Activated T-helper 2 cell treated with anti-CD3 and anti-CD28 coated beads, Interferon-gamma antibody, Interleukin-2, Interleukin-4, amounts not matched to agents 10 μg/mL and 5 μg/mL and 100 μg/mL, durations not matched to agents 14 hours and 24 hours and 36 hours (primary cell): Measurements from ENCODE around the gene DOK6. TPM values are rescaled to one million over a fixed set of nuclear protein-coding genes. Genes with fewer than 3 reads are reported as not detected.

Experiments
- DNase-seq: peaks from one replicate; pipeline ENCODE4 v3.0.0; 2021; ENCODE audit warnings: low spot score
- H3K27ac Mint-ChIP-seq: one replicate; pipeline ENCODE4 v1.8.0; 2021; ENCODE audit warnings: mixed read lengths
- H3K27me3 Mint-ChIP-seq: one replicate; pipeline ENCODE4 v1.8.0; 2021; ENCODE audit warnings: low read depth, mixed read lengths
- H3K36me3 Mint-ChIP-seq: one replicate; pipeline ENCODE4 v1.8.0; 2021; ENCODE audit warnings: low read depth, mixed read lengths
- H3K4me1 Mint-ChIP-seq: one replicate; pipeline ENCODE4 v1.8.0; 2021; ENCODE audit warnings: low read depth, mixed read lengths
- H3K4me3 Mint-ChIP-seq: one replicate; pipeline ENCODE4 v1.8.0; 2021; ENCODE audit warnings: low read depth, mild to moderate bottlenecking, moderate library complexity, mixed read lengths
- H3K9me3 Mint-ChIP-seq: one replicate; pipeline ENCODE4 v1.8.0; 2021; ENCODE audit warnings: mixed read lengths
- intact Hi-C: fragments of 100-400 bp; cut with micrococcal nuclease; formaldehyde crosslinking; loops from one replicate; pipeline ENCODE4 v1.15.1; 2023
- total RNA-seq: library from RNA; stranded (reverse); gene quantifications from 2 replicates; pipeline ENCODE4 v1.2.3, GENCODE V29; 2022

DOK6 gene
- total RNA-seq, 1 donor from 2014 or later, result not detected

DNA sequence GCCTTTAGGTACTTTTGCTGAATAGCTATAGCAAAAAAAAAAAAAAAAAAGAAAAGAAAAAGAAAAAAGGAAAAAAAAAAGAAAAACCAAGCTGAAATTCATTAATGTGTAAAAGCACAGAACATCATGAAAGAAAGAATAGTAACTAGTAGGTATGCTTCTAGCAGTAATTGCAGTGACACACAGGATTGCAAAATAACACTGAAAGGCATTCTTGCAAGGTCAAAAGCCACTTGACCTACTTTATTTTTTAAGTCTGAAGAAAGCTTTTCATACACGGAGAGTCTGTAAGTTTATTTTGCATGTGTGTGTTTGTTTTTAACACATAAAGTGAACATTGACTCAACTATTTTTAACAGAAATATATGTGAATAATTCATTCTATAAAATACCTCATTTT lies 54.4 kb downstream of the DOK6 start:
- intact Hi-C loops, result no loop called here
- Mint-ChIP-seq H3K9me3 (no peaks in the 10 kb centered on the region), H3K4me3 (no peak overlapping the region), H3K27ac (no peak overlapping the region), H3K36me3 (no peaks in the 10 kb centered on the region), H3K4me1 (no peaks in the 10 kb centered on the region), H3K27me3 (no peaks in the 10 kb centered on the region)
- no peak for DNase-seq

DNA sequence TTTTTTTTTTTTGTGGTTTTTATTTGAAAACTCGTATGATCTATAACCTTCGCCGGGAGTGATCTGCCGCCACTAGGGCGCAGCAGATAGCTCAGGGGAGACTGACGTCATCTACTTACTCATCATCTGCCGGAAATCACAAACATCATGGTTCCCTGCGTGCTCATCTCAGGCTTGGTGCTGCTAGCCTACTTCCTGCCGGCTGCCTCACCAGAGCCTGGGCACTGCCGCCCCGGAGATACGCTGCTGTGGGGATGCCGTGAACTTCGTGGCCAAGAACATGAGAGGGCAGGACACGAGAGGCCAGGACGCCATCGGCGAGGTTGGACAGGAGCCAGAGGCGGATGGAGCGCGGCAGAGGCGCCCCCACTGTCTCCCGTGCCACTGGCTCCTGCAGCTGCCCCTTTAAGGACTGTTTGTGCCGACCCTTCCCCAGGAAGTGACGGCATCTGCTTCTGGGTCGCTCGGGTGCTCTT lies 68.8 kb downstream of the DOK6 start:
- no peak overlapping the region for H3K4me3 Mint-ChIP-seq
- no peaks in the 10 kb centered on the region for H3K9me3 Mint-ChIP-seq
- H3K27me3 Mint-ChIP-seq, result no peaks in the 10 kb centered on the region
- no peak overlapping the region for H3K27ac Mint-ChIP-seq
- DNase-seq, result peak; percentile 12
- H3K4me1 Mint-ChIP-seq, result no peaks in the 10 kb centered on the region
- intact Hi-C loops, result loop anchor here (2.0 kb wide), 1 partner anchor 613 kb away; no protein-coding TSS in a partner anchor
- H3K36me3 Mint-ChIP-seq, result no peaks in the 10 kb centered on the region

DNA sequence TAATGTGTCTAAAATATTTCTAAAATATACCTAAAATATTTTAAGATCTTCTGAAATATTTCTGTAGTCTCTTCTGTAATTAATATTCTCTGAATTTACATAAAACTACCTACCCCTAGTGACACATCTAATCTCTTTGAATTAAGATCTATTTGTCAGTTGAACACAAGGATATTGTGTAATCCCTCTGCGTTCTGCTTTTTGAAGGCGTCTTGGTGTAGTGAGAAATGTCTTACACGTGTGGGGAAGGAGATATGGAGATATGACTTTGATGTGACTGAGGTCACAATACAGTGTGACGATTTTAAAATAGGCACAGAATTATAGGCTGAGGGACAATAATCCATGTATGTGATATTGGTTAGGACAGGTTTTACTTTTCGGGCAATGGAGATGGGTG lies 79.8 kb downstream of the DOK6 start:
- intact Hi-C loops, result no loop called here
- Mint-ChIP-seq H3K36me3 (no peaks in the 10 kb centered on the region), H3K9me3 (no peaks in the 10 kb centered on the region), H3K4me3 (no peak overlapping the region), H3K27me3 (no peaks in the 10 kb centered on the region), H3K4me1 (no peaks in the 10 kb centered on the region), H3K27ac (no peak overlapping the region)
- DNase-seq, result no peak

DNA sequence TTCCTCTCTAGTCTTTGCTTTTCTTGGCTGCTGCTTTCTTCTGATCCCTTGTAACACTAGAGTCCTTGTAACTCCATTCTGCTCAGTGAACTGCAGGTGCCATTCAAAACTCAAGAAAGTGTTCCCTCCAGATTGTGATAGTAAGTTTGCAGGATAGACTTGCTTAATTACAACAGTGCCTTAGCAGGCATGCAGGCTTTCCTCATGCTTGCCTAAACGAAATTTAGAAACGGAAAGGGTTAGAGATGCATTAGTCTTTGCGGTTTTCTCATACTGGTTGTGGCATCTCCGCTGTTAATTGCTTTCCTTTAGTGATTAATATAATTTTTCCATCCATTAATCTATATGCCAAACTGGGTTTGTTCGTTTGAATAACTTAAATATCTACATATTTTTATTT lies 82.9 kb downstream of the DOK6 start:
- intact Hi-C loops, result no loop called here
- Mint-ChIP-seq H3K9me3 (no peaks in the 10 kb centered on the region), H3K36me3 (no peaks in the 10 kb centered on the region), H3K27me3 (no peaks in the 10 kb centered on the region), H3K4me1 (no peaks in the 10 kb centered on the region), H3K27ac (no peak overlapping the region), H3K4me3 (no peak overlapping the region)
- DNase-seq, result no peak

DNA sequence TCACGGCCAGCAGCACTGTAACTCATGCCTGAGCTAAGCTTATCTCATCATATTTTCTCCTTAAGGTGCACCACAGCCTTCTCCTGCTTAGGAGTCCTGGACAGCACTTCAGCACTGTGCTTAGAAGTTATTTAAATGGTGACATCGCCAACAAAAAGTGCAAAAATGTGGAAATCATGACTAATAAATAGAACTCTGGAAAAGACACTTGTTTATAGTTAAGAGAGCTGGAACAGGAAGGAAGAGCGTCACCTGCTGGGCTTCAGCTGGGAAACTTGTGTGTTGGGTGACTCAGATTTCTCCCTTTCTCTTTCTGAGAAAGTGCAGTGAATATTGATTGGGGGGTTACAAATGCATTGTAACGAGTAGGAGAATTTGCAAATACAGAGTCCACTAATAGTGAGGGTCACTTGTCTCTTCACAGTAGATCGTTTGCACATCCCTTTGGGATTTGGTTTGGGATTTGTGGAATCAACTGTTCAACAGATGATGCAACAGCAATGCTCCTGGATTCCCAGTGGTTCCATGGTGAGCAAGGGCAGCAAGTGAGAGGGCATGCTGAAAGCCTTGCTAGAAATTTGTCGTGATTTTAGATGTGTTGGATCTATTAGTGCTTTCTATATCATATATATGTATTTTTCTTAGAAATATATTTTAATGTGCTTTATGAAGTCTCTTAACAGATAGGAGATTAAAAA lies 84.2 kb downstream of the DOK6 start:
- no peaks in the 10 kb centered on the region for H3K4me1 Mint-ChIP-seq
- H3K4me3 Mint-ChIP-seq, result no peak overlapping the region
- no peaks in the 10 kb centered on the region for H3K27me3 Mint-ChIP-seq
- H3K27ac Mint-ChIP-seq, result no peak overlapping the region
- intact Hi-C loops, result no loop called here
- DNase-seq, result no peak
- H3K9me3 Mint-ChIP-seq, result no peaks in the 10 kb centered on the region
- no peaks in the 10 kb centered on the region for H3K36me3 Mint-ChIP-seq

DNA sequence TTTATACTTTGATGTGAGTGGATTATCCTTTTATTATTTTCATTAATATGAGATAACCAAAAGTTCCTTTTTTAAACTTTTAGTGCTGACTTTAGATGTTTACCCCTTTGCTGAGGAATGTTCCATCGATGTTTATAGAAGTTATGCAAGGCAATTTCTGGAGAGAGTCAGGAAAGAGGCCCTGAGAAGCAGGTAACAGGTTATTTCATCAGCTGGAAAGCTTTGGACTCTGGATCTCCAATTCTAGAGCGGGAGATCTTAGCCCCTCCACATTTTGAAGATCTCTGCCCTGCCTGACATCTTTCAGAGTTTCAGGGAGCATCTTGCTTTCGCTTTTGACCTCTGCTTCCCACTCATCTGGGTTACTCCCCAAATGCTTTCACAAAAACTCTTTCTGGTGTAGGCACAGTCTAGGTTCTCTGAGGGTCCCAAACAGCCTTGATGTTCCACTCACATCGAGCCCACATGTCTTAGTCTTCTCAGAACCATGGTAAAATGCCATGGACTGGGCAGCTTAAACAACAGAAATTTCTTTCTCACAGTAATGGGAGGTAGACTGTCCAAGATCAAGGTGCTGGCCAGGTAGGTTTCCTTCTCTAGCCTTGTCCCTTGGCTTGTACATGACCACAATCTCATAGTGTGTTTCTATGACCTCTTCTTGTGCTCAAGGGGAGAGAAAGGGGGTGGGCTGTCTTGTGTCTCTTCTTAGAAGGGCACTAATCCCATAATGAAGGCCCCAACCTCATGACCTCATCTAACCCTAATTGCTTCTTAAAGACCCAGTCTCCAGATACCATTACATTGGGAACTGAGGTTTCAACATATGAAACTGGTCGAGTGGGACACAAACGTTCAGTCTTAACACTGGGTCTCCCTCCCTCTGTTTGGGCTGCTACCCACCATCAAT lies 87.1 kb downstream of the DOK6 start:
- DNase-seq, result no peak
- H3K27ac Mint-ChIP-seq, result no peak overlapping the region
- intact Hi-C loops, result no loop called here
- no peaks in the 10 kb centered on the region for H3K36me3 Mint-ChIP-seq
- H3K4me3 Mint-ChIP-seq, result no peak overlapping the region
- H3K9me3 Mint-ChIP-seq, result no peaks in the 10 kb centered on the region
- H3K4me1 Mint-ChIP-seq, result no peaks in the 10 kb centered on the region
- no peaks in the 10 kb centered on the region for H3K27me3 Mint-ChIP-seq

DNA sequence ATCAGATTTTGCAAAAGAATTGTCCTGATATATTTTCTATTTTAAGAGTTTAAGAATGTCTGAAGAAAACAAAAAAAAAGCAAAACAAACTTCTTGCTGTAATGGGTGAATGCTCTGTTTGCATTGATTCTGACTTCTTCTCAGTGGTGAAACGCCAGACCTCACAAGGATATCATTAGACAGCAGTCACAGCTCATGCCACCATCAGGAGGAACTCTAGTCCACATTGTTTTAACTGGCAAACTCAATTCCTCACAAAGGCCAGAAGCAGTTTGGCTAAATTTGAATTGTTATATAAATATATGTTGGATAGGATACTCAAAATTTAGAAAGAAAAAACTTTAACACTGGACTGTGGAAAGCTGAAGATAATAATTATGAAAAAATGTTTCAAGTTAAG lies 89.4 kb downstream of the DOK6 start:
- Mint-ChIP-seq H3K36me3 (no peaks in the 10 kb centered on the region), H3K27me3 (no peaks in the 10 kb centered on the region), H3K4me3 (no peak overlapping the region), H3K27ac (no peak overlapping the region), H3K4me1 (no peaks in the 10 kb centered on the region), H3K9me3 (no peaks in the 10 kb centered on the region)
- DNase-seq, result no peak
- intact Hi-C loops, result no loop called here

DNA sequence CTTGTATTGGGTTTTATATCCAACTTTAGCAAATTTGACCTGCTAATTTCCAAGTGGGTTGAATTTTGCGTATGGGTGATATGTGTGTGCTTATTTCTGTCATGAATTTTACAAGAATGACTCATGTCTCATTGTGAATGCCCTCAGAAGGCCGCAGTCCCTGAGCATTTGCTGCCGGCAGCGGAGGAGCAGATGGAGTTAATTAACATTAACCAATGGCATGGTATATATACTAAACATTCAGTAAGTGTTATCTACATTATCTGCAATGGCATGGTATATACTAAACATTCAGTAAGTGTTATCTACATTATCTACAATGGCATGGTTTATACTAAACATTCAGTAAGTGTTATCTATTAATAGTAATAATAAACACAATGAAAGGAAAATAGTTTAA lies 90.1 kb downstream of the DOK6 start:
- intact Hi-C loops, result no loop called here
- Mint-ChIP-seq H3K9me3 (no peaks in the 10 kb centered on the region), H3K27ac (no peak overlapping the region), H3K36me3 (no peaks in the 10 kb centered on the region), H3K4me3 (no peak overlapping the region), H3K4me1 (no peaks in the 10 kb centered on the region), H3K27me3 (no peaks in the 10 kb centered on the region)
- no peak for DNase-seq

DNA sequence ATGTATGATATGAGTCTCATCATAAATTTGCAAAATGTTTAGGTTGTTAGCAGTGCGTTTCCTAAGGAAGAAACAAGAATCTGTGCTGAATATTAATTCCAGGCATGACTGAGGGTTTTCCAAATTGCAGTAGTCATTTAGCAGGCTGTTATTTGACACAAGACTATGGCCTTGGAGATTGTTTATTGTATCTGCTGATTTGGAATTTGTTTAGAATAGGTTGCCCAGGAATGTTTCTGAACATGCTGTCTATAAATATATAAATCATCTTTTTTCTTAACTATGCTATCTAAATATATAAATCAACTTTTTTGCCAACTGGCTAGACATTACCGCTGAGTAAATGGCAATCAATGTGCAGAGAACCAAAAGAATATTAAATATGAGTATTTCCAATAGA lies 90.9 kb downstream of the DOK6 start:
- H3K4me3 Mint-ChIP-seq, result no peak overlapping the region
- no peaks in the 10 kb centered on the region for H3K4me1 Mint-ChIP-seq
- no peaks in the 10 kb centered on the region for H3K9me3 Mint-ChIP-seq
- DNase-seq, result no peak
- no peak overlapping the region for H3K27ac Mint-ChIP-seq
- intact Hi-C loops, result no loop called here
- no peaks in the 10 kb centered on the region for H3K36me3 Mint-ChIP-seq
- no peaks in the 10 kb centered on the region for H3K27me3 Mint-ChIP-seq

DNA sequence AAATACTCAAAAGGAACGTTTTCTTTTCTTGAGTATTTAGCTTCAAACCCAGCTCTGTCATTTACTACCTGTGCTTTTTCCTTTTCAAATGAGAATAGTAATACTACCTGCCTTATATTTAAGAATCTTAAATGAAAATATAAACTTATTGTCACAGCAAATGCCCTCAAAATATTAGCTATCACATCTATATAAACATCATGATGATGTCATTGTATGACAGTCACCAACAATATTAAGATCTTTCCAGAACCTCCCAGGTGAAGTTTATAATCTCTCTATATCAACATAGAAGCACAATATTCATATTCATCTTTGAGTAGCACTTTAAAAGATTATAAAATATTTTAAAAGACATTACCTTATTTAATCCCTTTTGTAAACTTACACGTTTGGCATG lies 92.2 kb downstream of the DOK6 start:
- no peaks in the 10 kb centered on the region for H3K9me3 Mint-ChIP-seq
- no peak for DNase-seq
- H3K27me3 Mint-ChIP-seq, result no peaks in the 10 kb centered on the region
- no peaks in the 10 kb centered on the region for H3K36me3 Mint-ChIP-seq
- intact Hi-C loops, result no loop called here
- H3K4me3 Mint-ChIP-seq, result no peak overlapping the region
- H3K27ac Mint-ChIP-seq, result no peak overlapping the region
- no peaks in the 10 kb centered on the region for H3K4me1 Mint-ChIP-seq

DNA sequence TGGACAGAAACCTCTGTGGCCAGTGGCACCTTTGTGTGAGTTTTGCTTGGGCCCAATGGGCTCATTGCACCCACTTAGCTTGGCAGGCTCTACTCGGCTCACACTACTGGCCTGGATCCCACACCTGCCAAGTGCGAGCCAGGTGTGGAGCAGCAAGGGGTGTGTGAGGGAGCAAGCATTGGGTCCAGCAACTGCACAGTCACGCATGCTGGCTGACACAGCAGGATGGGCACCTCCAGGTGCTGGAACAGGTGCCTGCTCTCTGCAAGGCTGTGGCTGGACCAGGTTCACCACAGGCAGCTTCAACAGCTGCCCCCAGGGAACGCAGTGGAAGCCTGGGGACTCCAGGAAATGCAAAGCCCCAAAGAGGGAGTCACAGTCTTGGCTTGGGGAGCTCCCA lies 94.2 kb downstream of the DOK6 start:
- Mint-ChIP-seq H3K4me3 (no peak overlapping the region), H3K9me3 (no peaks in the 10 kb centered on the region), H3K27ac (no peak overlapping the region), H3K27me3 (no peaks in the 10 kb centered on the region), H3K36me3 (no peaks in the 10 kb centered on the region), H3K4me1 (no peaks in the 10 kb centered on the region)
- intact Hi-C loops, result no loop called here
- no peak for DNase-seq

DNA sequence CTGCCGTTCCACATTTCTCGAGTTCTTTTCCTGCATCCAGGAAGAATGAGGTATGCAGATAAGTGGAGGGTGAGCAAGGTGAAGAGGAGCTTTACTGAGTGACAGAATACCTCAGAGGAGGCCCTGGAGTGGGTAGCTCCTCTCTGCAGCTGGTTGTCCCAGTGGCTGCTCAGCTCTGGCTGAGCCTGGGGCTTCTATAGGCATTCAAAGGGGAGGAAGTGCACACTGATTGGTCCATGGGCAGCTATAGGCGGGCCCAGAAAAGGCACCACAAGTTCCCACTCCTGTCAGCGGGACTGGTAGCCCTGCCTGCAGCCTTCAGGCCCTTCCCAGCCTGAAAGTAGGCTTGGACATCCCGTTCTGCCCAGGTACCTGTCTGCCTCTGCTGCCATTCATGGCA lies 94.7 kb downstream of the DOK6 start:
- no peaks in the 10 kb centered on the region for H3K36me3 Mint-ChIP-seq
- no peaks in the 10 kb centered on the region for H3K9me3 Mint-ChIP-seq
- DNase-seq, result no peak
- H3K27ac Mint-ChIP-seq, result no peak overlapping the region
- intact Hi-C loops, result no loop called here
- H3K4me3 Mint-ChIP-seq, result no peak overlapping the region
- H3K4me1 Mint-ChIP-seq, result no peaks in the 10 kb centered on the region
- no peaks in the 10 kb centered on the region for H3K27me3 Mint-ChIP-seq

DNA sequence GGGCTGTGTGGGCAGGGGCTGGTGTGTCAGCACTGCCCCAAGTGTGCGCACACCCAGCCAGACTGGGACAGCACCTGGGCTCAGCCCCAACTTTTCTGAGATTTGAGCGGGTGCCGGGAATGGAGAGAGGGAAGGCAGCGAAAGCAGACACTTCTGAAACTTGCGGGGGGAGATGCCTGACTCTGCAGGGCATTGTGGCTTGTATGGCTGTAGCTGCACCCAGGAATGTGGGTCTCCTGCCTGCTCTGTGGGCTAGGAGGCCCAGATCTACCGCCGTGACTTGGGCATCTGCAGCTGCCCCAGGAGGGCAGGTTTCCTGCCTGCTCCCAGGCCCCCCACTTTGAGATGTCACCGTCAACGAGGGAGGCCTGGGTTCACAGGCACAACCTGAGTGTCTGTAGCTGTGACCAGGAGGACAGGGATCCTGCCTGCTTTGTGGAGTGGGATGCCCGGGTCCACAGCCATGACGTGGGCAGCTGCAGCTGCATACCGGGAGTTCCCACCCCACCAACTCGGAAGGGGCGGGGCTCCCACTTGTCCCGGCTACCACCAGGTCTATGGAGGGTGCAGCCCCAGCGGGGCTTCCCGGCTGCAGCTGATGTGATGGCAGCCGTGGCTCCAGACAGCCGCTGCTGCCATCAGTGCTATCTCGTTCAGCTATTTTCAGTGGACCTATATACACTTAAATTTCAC lies 95.3 kb downstream of the DOK6 start:
- H3K27ac Mint-ChIP-seq, result no peak overlapping the region
- H3K4me3 Mint-ChIP-seq, result no peak overlapping the region
- H3K4me1 Mint-ChIP-seq, result no peaks in the 10 kb centered on the region
- DNase-seq, result no peak
- H3K36me3 Mint-ChIP-seq, result no peaks in the 10 kb centered on the region
- H3K9me3 Mint-ChIP-seq, result no peaks in the 10 kb centered on the region
- H3K27me3 Mint-ChIP-seq, result no peaks in the 10 kb centered on the region
- intact Hi-C loops, result no loop called here
